HepG2 (cell line): ENCODE data around the gene LMTK2.

Experiments
- NR2F1 ChIP-seq, 2 experiments: fragments of 450-650 bp in 1 of 2; formaldehyde crosslinking in 1 of 2; IDR thresholded peaks; 2 replicates each; pipeline versions ENCODE4 v1.5.0 to v1.6.1; 2016 to 2020; ENCODE audit warnings: mild to moderate bottlenecking in 1 of 2, missing compliant biosample characterization in 1 of 2, missing genetic modification reagents in 1 of 2, moderate library complexity in 1 of 2
- ZSCAN20 ChIP-seq: sonication (generic); formaldehyde crosslinking; IDR thresholded peaks from 2 replicates; pipeline ENCODE4 v1.4.0; 2020; ENCODE audit warnings: missing genetic modification reagents, mild to moderate bottlenecking, borderline replicate concordance

GRCh38 chr7:98102170-98102569, 4.5 kb upstream of the LMTK2 start:
- TF ChIP-seq ZSCAN20 (CRISPR knock-in tag) (no peak), NR2F1 (CRISPR knock-in tag; IDR thresholded peaks at IDR 0.05) (no peak)
